ENCODE results near the gene TRIM28. TPM values are rescaled to one million over a fixed set of nuclear protein-coding genes. Genes with fewer than 3 reads are reported as not detected.

The TRIM28 gene
- total and polyA plus RNA-seq, 9 of the 15 experiments (the other 6 are each of a cell fraction or from before 2014, with no cell fraction given) = 12.1 to 797 (median 490) TPM

- no peak for TF ChIP-seq BMI1 (IDR thresholded peaks at IDR 0.05; ENCODE audit: low read length)
- TF ChIP-seq NBN (IDR thresholded peaks at IDR 0.05; ENCODE audit: low read depth) = no peak
- peak; percentile 52; the same call in 1 of the 2 replicates for TF ChIP-seq AFF4 (CRISPR knock-in tag; IDR thresholded peaks at IDR 0.05)
- no peak for TF ChIP-seq ZBTB43 (CRISPR knock-in tag; IDR thresholded peaks at IDR 0.05)
- no peak for TF ChIP-seq ZNF311 (CRISPR knock-in tag; IDR thresholded peaks at IDR 0.05)
- no peak for TF ChIP-seq ELF2 (CRISPR knock-in tag; IDR thresholded peaks at IDR 0.05)
- no peak for TF ChIP-seq MECOM (CRISPR knock-in tag; IDR thresholded peaks at IDR 0.05)
- TF ChIP-seq TBP (optimal IDR thresholded peaks at IDR 0.05; ENCODE audit: low read depth, low read length) = no peak
- TF ChIP-seq ZNF347 (CRISPR knock-in tag; IDR thresholded peaks at IDR 0.05; ENCODE audit: low read depth) = no peak
- no peak for TF ChIP-seq KAT8 (IDR thresholded peaks at IDR 0.05; ENCODE audit: low read depth)
- no peak for TF ChIP-seq E2F3 (CRISPR knock-in tag; IDR thresholded peaks at IDR 0.05)
- 0 out of 2 replicates have a peak, but pooled peaks have one; percentile 13 for TF ChIP-seq KLF16 (IDR thresholded peaks at IDR 0.05)
- TF ChIP-seq TCF15 (CRISPR knock-in tag; IDR thresholded peaks at IDR 0.05) = no peak
- TF ChIP-seq MCM3 (IDR thresholded peaks at IDR 0.05) = no peak
- no peak for TF ChIP-seq PKNOX1 (IDR thresholded peaks at IDR 0.05)
- no peak for TF ChIP-seq CBX2 (IDR thresholded peaks at IDR 0.05; ENCODE audit: insufficient read depth, low read length, poor library complexity, severe bottlenecking)
- peak; percentile 38; the same call in 1 of the 2 replicates for TF ChIP-seq TCF3 (CRISPR knock-in tag; IDR thresholded peaks at IDR 0.05)
- no peak for TF ChIP-seq ESRRB (CRISPR knock-in tag; IDR thresholded peaks at IDR 0.05; ENCODE audit: borderline replicate concordance)
- TF ChIP-seq ZFPM2 (CRISPR knock-in tag; IDR thresholded peaks at IDR 0.05) = no peak
- TF ChIP-seq RAD21 (CRISPR knock-in tag; conservative IDR thresholded peaks at IDR 0.05 in 1 of 2, IDR thresholded peaks at IDR 0.05 in 1 of 2) = no peak
- TF ChIP-seq CBFA2T2 (conservative IDR thresholded peaks at IDR 0.05) = peak; percentile 65
- TF ChIP-seq SP1 (CRISPR knock-in tag; IDR thresholded peaks at IDR 0.05) = no peak
- TF ChIP-seq DMBX1 (CRISPR knock-in tag; IDR thresholded peaks at IDR 0.05; ENCODE audit: borderline replicate concordance) = no peak
- TF ChIP-seq NUFIP1 (IDR thresholded peaks at IDR 0.05; ENCODE audit: partially characterized antibody) = no peak
Observed at GRCh38 chr19:58558066-58558622, 14.3 kb downstream of the TRIM28 start, which contains the start of gene UBE2M (continued).

Data from K562 (cell line).